SK-N-SH (cell line): ENCODE results near the gene TM4SF4. TPM values are rescaled to one million over a fixed set of nuclear protein-coding genes. Genes with fewer than 3 reads are reported as not detected.

Source experiments
- CTCF ChIA-PET: fragments of 300-600, 350-600 bp; formaldehyde crosslinking; extraction: SDS; loops from one replicate; lab custom pipeline; 2021; lab: Yijun Ruan, JAX
- POLR2A ChIA-PET: fragments of 350-600 bp; sonication (Branson Sonifier 250); formaldehyde crosslinking; extraction: SDS; loops from one replicate; lab custom pipeline; 2020; ENCODE audit warnings: antibody characterized with exemption, inconsistent platforms; lab: Yijun Ruan, JAX
- DNase-seq: peaks from one replicate; pipeline ENCODE4 v3.0.0; 2012
- H2AFZ ChIP-seq: fragments of 200-600 bp; sonication (generic); 2 replicates; pipeline ENCODE4 v1.8.1; 2016; ENCODE audit warnings: antibody characterized with exemption, mild to moderate bottlenecking, low read depth
- H3F3A ChIP-seq: fragments of 200-600 bp; sonication (generic); replicated peaks from 2 replicates; pipeline ENCODE3; 2016; ENCODE audit warnings: antibody characterized with exemption, mild to moderate bottlenecking; ENCODE audit not compliant: insufficient read depth
- H3K27ac ChIP-seq, 2 experiments: fragments of 200-500 bp in 1 of 2; fragments of 200-600 bp in 1 of 2; sonication (Bioruptor generic) in 1 of 2; sonication (generic), shearing (Covaris generic) in 1 of 2; 2 replicates each; pipeline versions ENCODE4 v1.5.1 to v1.6.1; 2014 to 2016; ENCODE audit warnings: low read depth in 2 of 2, inconsistent platforms in 1 of 2, low read length in 1 of 2, mild to moderate bottlenecking in 1 of 2, mixed read lengths in 1 of 2
- H3K27me3 ChIP-seq: fragments of 200-600 bp; sonication (generic), shearing (Covaris generic); 2 replicates; pipeline ENCODE4 v1.6.1; 2016; ENCODE audit warnings: mixed run types; ENCODE audit not compliant: insufficient read depth
- H3K36me3 ChIP-seq, 2 experiments: fragments of 200-500 bp in 1 of 2; fragments of 200-600 bp in 1 of 2; sonication (Bioruptor generic) in 1 of 2; sonication (generic) in 1 of 2; replicated peaks in 1 of 2; 2 replicates each; pipeline versions ENCODE3 to v1.5.1; 2014 to 2016; ENCODE audit warnings: low read length in 1 of 2, mild to moderate bottlenecking in 1 of 2; ENCODE audit not compliant: insufficient read depth in 2 of 2, control insufficient read depth in 1 of 2
- H3K4me1 ChIP-seq, 2 experiments: fragments of 200-500 bp in 1 of 2; fragments of 200-600 bp in 1 of 2; sonication (Bioruptor generic) in 1 of 2; sonication (generic), shearing (Covaris generic) in 1 of 2; 2 replicates each; pipeline versions ENCODE4 v1.5.1 to v1.6.1; 2014 to 2016; ENCODE audit warnings: low read depth in 1 of 2, low read length in 1 of 2, mixed run types in 1 of 2; ENCODE audit not compliant: insufficient read depth in 2 of 2, control insufficient read depth in 1 of 2
- H3K4me2 ChIP-seq: fragments of 200-600 bp; sonication (generic), shearing (Covaris generic); 2 replicates; pipeline ENCODE4 v1.6.1; 2017; ENCODE audit warnings: mixed run types
- H3K4me3 ChIP-seq, 2 experiments: fragments of 200-500 bp in 1 of 2; fragments of 200-600 bp in 1 of 2; sonication (Bioruptor generic) in 1 of 2; sonication (generic), shearing (Covaris generic) in 1 of 2; 2 replicates each; pipeline versions ENCODE4 v1.5.1 to v1.8.1; 2014 to 2016; ENCODE audit warnings: low read depth in 2 of 2, inconsistent platforms in 1 of 2, low read length in 1 of 2, mild to moderate bottlenecking in 1 of 2, mixed read lengths in 1 of 2, moderate library complexity in 1 of 2
- H3K79me2 ChIP-seq: fragments of 200-600 bp; sonication (generic); 2 replicates; pipeline ENCODE4 v1.8.1; 2017; ENCODE audit warnings: mild to moderate bottlenecking; ENCODE audit not compliant: insufficient read depth
- H3K9ac ChIP-seq: fragments of 200-600 bp; sonication (generic); 2 replicates; pipeline ENCODE4 v1.6.1; 2017; ENCODE audit warnings: mixed run types
- H3K9me2 ChIP-seq: fragments of 200-600 bp; sonication (generic); 2 replicates; pipeline ENCODE4 v1.6.1; 2017; ENCODE audit warnings: mixed run types
- H3K9me3 ChIP-seq: fragments of 200-600 bp; sonication (generic); 2 replicates; pipeline ENCODE4 v1.6.1; 2017; ENCODE audit warnings: mixed run types, mild to moderate bottlenecking, moderate library complexity
- H4K20me1 ChIP-seq: fragments of 200-600 bp; sonication (generic); 2 replicates; pipeline ENCODE4 v1.6.1; 2017; ENCODE audit warnings: mild to moderate bottlenecking, mixed run types; ENCODE audit not compliant: insufficient read depth
- EP300 ChIP-seq, 2 experiments: IDR thresholded peaks; 2 replicates each; pipeline versions ENCODE4 v1.4.0 to v1.6.1; 2012; ENCODE audit warnings: borderline replicate concordance in 1 of 2, low read depth in 1 of 2, low read length in 1 of 2
- FOXJ3 ChIP-seq: sonication (generic); formaldehyde crosslinking; IDR thresholded peaks from 2 replicates; pipeline ENCODE4 v1.5.1; 2020; ENCODE audit warnings: mild to moderate bottlenecking, missing genetic modification reagents
- FOXM1 ChIP-seq: IDR thresholded peaks from 2 replicates; pipeline ENCODE4 v1.4.0; 2012; ENCODE audit warnings: low read depth, mild to moderate bottlenecking
- GATA2 ChIP-seq: sonication (generic); formaldehyde crosslinking; IDR thresholded peaks from 2 replicates; pipeline ENCODE4 v1.5.0; 2020; ENCODE audit warnings: mild to moderate bottlenecking, missing genetic modification reagents
- JUND ChIP-seq: IDR thresholded peaks from 2 replicates; pipeline ENCODE4 v1.4.0; 2012
- MXI1 ChIP-seq: IDR thresholded peaks from 2 replicates; pipeline ENCODE4 v1.6.1; 2012; ENCODE audit warnings: mild to moderate bottlenecking, low read depth, low read length, improper control_type of control experiment
- NFIC ChIP-seq: IDR thresholded peaks from 2 replicates; pipeline ENCODE4 v1.4.0; 2012; ENCODE audit warnings: borderline replicate concordance
- NRF1 ChIP-seq: IDR thresholded peaks from 2 replicates; pipeline ENCODE4 v1.6.1; 2012; ENCODE audit warnings: low read depth, mild to moderate bottlenecking, low read length
- POLR2AphosphoS5 ChIP-seq: IDR thresholded peaks from 2 replicates; pipeline ENCODE4 v1.6.1; 2012; ENCODE audit warnings: low read depth, low read length
- RCOR1 ChIP-seq: fragments of 150-350 bp; IDR thresholded peaks from 2 replicates; pipeline ENCODE4 v1.6.1; 2017; ENCODE audit warnings: antibody characterized with exemption, low read length
- REST ChIP-seq: IDR thresholded peaks from 2 replicates; pipeline ENCODE4 v1.6.1; 2012; ENCODE audit warnings: mild to moderate bottlenecking, low read depth, low read length, moderate library complexity
- RFX5 ChIP-seq: IDR thresholded peaks from 2 replicates; pipeline ENCODE4 v1.6.1; 2012; ENCODE audit warnings: mild to moderate bottlenecking, improper control_type of control experiment, low read length
- SMC3 ChIP-seq: IDR thresholded peaks from 2 replicates; pipeline ENCODE4 v1.6.1; 2012; ENCODE audit warnings: low read depth, low read length, improper control_type of control experiment
- TCF12 ChIP-seq: IDR thresholded peaks from 2 replicates; pipeline ENCODE4 v1.4.0; 2012
- USF1 ChIP-seq: IDR thresholded peaks from 2 replicates; pipeline ENCODE4 v1.4.0; 2012; ENCODE audit warnings: low read depth, borderline replicate concordance
- USF2 ChIP-seq: fragments of 150-350 bp; IDR thresholded peaks from 2 replicates; pipeline ENCODE4 v1.6.1; 2017; ENCODE audit warnings: antibody characterized with exemption, low read length, low read depth, borderline replicate concordance
- YY1 ChIP-seq: IDR thresholded peaks from 2 replicates; pipeline ENCODE4 v1.4.0; 2012; ENCODE audit warnings: low read depth, mild to moderate bottlenecking
- WGBS: methylation state at CpG from one replicate; pipeline ENCODE4 v1.1.6; 2017; ENCODE audit warnings: low lambda C conversion rate; 5-methylcytosine and 5-hydroxymethylcytosine counted together
- polyA plus RNA-seq, 3 experiments: library from polyadenylated mRNA; depleted of rRNA; stranded (reverse); fragments of >200 nt; gene quantifications; 2 replicates each; pipeline ENCODE4 v1.2.3, GENCODE V29; 2012

TM4SF4 gene
- polyA plus RNA-seq, 1 of the 3 experiments (the other 2 are of a cell fraction) = 0.08 TPM

- 47% methylated on average over 3 of the region's 3 CpGs for WGBS
- CTCF ChIA-PET = no interaction called here
Observed at GRCh38 chr3:149452036-149452435, 22.5 kb upstream of the TM4SF4 start.

GRCh38 chr3:149453140-149453805 is 21.2 kb upstream of the TM4SF4 start:
- Histone ChIP-seq H3K36me3 (no peaks in the 10 kb centered on the region), H3K4me2 (no peak overlapping the region), H3K27me3 (no peaks in the 10 kb centered on the region), H3K9ac (no peak overlapping the region), H4K20me1 (no peaks in the 10 kb centered on the region), H3F3A (peaks cover 12% of the 10 kb centered on the region), H3K27ac (no peak overlapping the region), H3K9me3 (no peaks in the 10 kb centered on the region), H3K79me2 (no peaks in the 10 kb centered on the region), H3K4me3 (no peak overlapping the region), H3K4me1 (peaks cover 0 to 16% of the 10 kb centered on the region in 2 experiments; a peak in 3 of 4 replicates), H3K9me2 (no peaks in the 10 kb centered on the region)
- ChIA-PET POLR2A (no interaction called here), CTCF (no interaction called here)
- WGBS = 65% methylated on average over 1 of the region's 1 CpG
- no peak for TF ChIP-seq EP300 (IDR thresholded peaks at IDR 0.05; ENCODE audit: borderline replicate concordance in 1 of 2, low read depth in 1 of 2, low read length in 1 of 2)
- no peak for TF ChIP-seq USF1
- TF ChIP-seq USF2 = no peak
- TF ChIP-seq YY1 = no peak
- TF ChIP-seq TCF12 = no peak
- no peak for TF ChIP-seq POLR2AphosphoS5
- no peak for TF ChIP-seq NFIC
- no peak for TF ChIP-seq SMC3
- TF ChIP-seq FOXJ3 (CRISPR knock-in tag) = no peak
- no peak for TF ChIP-seq MXI1
- no peak for TF ChIP-seq RFX5
- no peak for TF ChIP-seq JUND
- TF ChIP-seq, all 33 proteins: peak for 0
- no peak for DNase-seq
- no peak overlapping the region for H2AFZ ChIP-seq

More at GRCh38 chr3:149452036-149452435, 22.5 kb upstream of the TM4SF4 start:
- no peak for DNase-seq
- TF ChIP-seq RCOR1 (no peak), FOXM1 (no peak), NRF1 (no peak), POLR2AphosphoS5 (no peak), TCF12 (no peak), MXI1 (no peak), REST (no peak), GATA2 (CRISPR knock-in tag) (no peak), USF1 (no peak)
- POLR2A ChIA-PET = interaction anchor here (0.6 kb wide), 1 partner anchor 1097 kb away, joined by 4 read pairs; no protein-coding TSS in a partner anchor
- Histone ChIP-seq H3K36me3 (no peaks in the 10 kb centered on the region), H3K9me3 (no peaks in the 10 kb centered on the region), H3K9me2 (no peaks in the 10 kb centered on the region), H4K20me1 (no peaks in the 10 kb centered on the region), H3K4me3 (no peak overlapping the region), H3K79me2 (no peaks in the 10 kb centered on the region), H2AFZ (no peak overlapping the region), H3K9ac (no peak overlapping the region), H3K27ac (no peak overlapping the region), H3K4me1 (peaks cover 0 to 16% of the 10 kb centered on the region in 2 experiments; a peak in 3 of 4 replicates), H3K27me3 (no peaks in the 10 kb centered on the region), H3F3A (peaks cover 12% of the 10 kb centered on the region), H3K4me2 (no peak overlapping the region)
